Suppressor macrophage (primary cell): Measurements from ENCODE around the gene BRD3OS.
"Not testable (repeated sequence)": the region's sequence is repeated elsewhere in the genome, so short reads cannot be mapped to it uniquely, and the experiment has no call there.

ENCODE experiments used
- DNase-seq, 4 experiments: peaks; one replicate each; pipeline ENCODE4 v3.0.0-alpha.2; 2020 to 2022
- total RNA-seq, 17 experiments: gene quantifications; one replicate each; lab custom pipeline; 2026; ENCODE audit warnings: mixed read lengths in 6 of 17, inconsistent platforms in 3 of 17; lab: John Stamatoyannopoulos, UW

The BRD3OS gene
- 2.3 to 8.5 (median 4.8) reads per million in 17 experiments for total RNA-seq

- peak; percentile 97 to 99 (median 98) for DNase-seq
Measured at GRCh38 chr9:134024828-134025605, at the start of gene BRD3OS. Gene BRD3OS, plus strand, starts transcription at chr9:134025481. Its CDS starts 1,267 bp downstream, at chr9:134026748.

- DNase-seq: no peak
Measured at GRCh38 chr9:133975511-133975910, 49.8 kb upstream of the BRD3OS start.

GRCh38 chr9:133976191-133976861 lies 49.0 kb upstream of the BRD3OS start:
- no peak for DNase-seq

GRCh38 chr9:133976887-133977286 lies 48.4 kb upstream of the BRD3OS start:
- no peak for DNase-seq

GRCh38 chr9:133977421-133978201 lies 47.7 kb upstream of the BRD3OS start:
- DNase-seq: no peak

GRCh38 chr9:133978226-133978898 lies 46.9 kb upstream of the BRD3OS start:
- DNase-seq: no peak

- DNase-seq: no peak
Measured at GRCh38 chr9:133978899-133979272, 46.4 kb upstream of the BRD3OS start.

- no peak for DNase-seq
Measured at GRCh38 chr9:133979273-133979920, 45.9 kb upstream of the BRD3OS start.

- no peak for DNase-seq
Measured at GRCh38 chr9:133979921-133980863, 45.1 kb upstream of the BRD3OS start.

- DNase-seq: no peak
Measured at GRCh38 chr9:133980864-133981588, 44.3 kb upstream of the BRD3OS start.

GRCh38 chr9:133981589-133981957 lies 43.7 kb upstream of the BRD3OS start:
- DNase-seq: no peak

GRCh38 chr9:133981958-133982681 lies 43.2 kb upstream of the BRD3OS start:
- DNase-seq: no peak

- DNase-seq: no peak
Measured at GRCh38 chr9:133982971-133983720, 42.1 kb upstream of the BRD3OS start.

GRCh38 chr9:133986061-133986460 lies 39.2 kb upstream of the BRD3OS start:
- no peak for DNase-seq

GRCh38 chr9:133986774-133987445 lies 38.4 kb upstream of the BRD3OS start:
- DNase-seq: no peak

GRCh38 chr9:133987446-133987788 lies 37.9 kb upstream of the BRD3OS start:
- DNase-seq: no peak

GRCh38 chr9:133987946-133988665 lies 37.2 kb upstream of the BRD3OS start:
- DNase-seq: no peak

GRCh38 chr9:133988771-133989170 lies 36.5 kb upstream of the BRD3OS start:
- DNase-seq: not testable (repeated sequence)
